SH-SY5Y (cell line): ENCODE data around the gene FAM13A.

Source experiments
- GATA2 ChIP-seq: IDR thresholded peaks from 2 replicates; pipeline ENCODE4 v1.6.1; 2011; ENCODE audit warnings: mild to moderate bottlenecking, low read depth, low read length
- GATA3 ChIP-seq: IDR thresholded peaks from 2 replicates; pipeline ENCODE4 v1.6.1; 2011; ENCODE audit warnings: low read depth, mild to moderate bottlenecking, low read length, moderate library complexity

- no peak for TF ChIP-seq GATA3
- TF ChIP-seq GATA2: no peak
Measured at GRCh38 chr4:89100853-89101252, 43.9 kb upstream of the FAM13A start.
